Left lung (tissue), 10 donors: ENCODE measurements around the gene PRDM2. TPM values are rescaled to one million over a fixed set of nuclear protein-coding genes. Genes with fewer than 3 reads are reported as not detected.

Source experiments
- ATAC-seq: fragments of 200-7000 bp; cut with Tn5 transposase; one replicate; pipeline ENCODE4 v1.9.1; 2020; ENCODE audit warnings: moderate library complexity
- DNase-seq, 4 donors: peaks; one replicate each; pipeline ENCODE4 v3.0.0-alpha.2; 2013 to 2020
- H3K27ac ChIP-seq, 2 donors: fragments of 200-600 bp; sonication (generic) in 1 of 2; one replicate each; pipeline versions ENCODE4 v1.5.0 to v1.8.0; 2020 to 2021
- H3K27me3 ChIP-seq, 2 donors: fragments of 200-600 bp; sonication (generic) in 1 of 2; one replicate each; pipeline versions ENCODE4 v1.5.0 to v1.8.0; 2020 to 2021
- H3K36me3 ChIP-seq, 2 donors: fragments of 200-600 bp; sonication (generic) in 1 of 2; one replicate each; pipeline versions ENCODE4 v1.5.0 to v1.8.0; 2020 to 2021
- H3K4me1 ChIP-seq, 2 donors: fragments of 200-600 bp; one replicate each; pipeline ENCODE4 v1.8.0; 2021
- H3K4me3 ChIP-seq, 2 donors: fragments of 200-600 bp; sonication (generic) in 1 of 2; one replicate each; pipeline versions ENCODE4 v1.5.0 to v1.8.0; 2020 to 2021; ENCODE audit warnings: mild to moderate bottlenecking in 1 of 2
- H3K9me3 ChIP-seq, 2 donors: fragments of 200-600 bp; sonication (generic) in 1 of 2; one replicate each; pipeline versions ENCODE4 v1.5.0 to v1.8.0; 2020 to 2021
- intact Hi-C, 2 donors: fragments of 100-400 bp; cut with DNase I; formaldehyde crosslinking; loops; one replicate each; pipeline versions ENCODE4 v1.11.2 to v1.14.2; 2022
- polyA plus RNA-seq, 6 donors: library from polyadenylated mRNA; unstranded; fragments of 120-200 nt; gene quantifications; one replicate each; pipeline ENCODE4 v1.2.1, GENCODE V29; 2013; ENCODE audit not compliant: insufficient read length in 6 of 6
- total RNA-seq, 2 donors: library from RNA; stranded (reverse); fragmentation: NEBNext Ultra II Directional; extraction: Animal tissue kit (Norgen Biotek cat#: 25700); gene quantifications; one replicate each; pipeline ENCODE4 v1.2.1, GENCODE V29; 2021
- TF ChIP-seq, protein P1 (sequence below), 2 donors: fragments of 200-600 bp; sonication (generic) in 1 of 2; IDR thresholded peaks; one replicate each; pipeline versions ENCODE4 v1.5.0 to v1.8.0; 2021; ENCODE audit warnings: antibody characterized with exemption in 2 of 2
- donor health status: DM: no; HTN: yes; CAD: no.
- donor health status: DM: no; HTN: no; CAD: no.

The PRDM2 gene
- total and polyA plus RNA-seq, 8 donors: 39.6 to 51.7 (median 44.9) TPM

- DNase-seq: no peak
- Histone ChIP-seq H3K36me3 (peaks cover 0 to 71% of the 10 kb centered on the region in 2 donors), H3K9me3 (no peaks in the 10 kb centered on the region), H3K27me3 (no peaks in the 10 kb centered on the region), H3K4me3 (no peak overlapping the region), H3K4me1 (peaks cover 3 to 4% of the 10 kb centered on the region in 2 donors), H3K27ac (no peak overlapping the region)
- no peak for ATAC-seq
- TF ChIP-seq, protein P1, sequence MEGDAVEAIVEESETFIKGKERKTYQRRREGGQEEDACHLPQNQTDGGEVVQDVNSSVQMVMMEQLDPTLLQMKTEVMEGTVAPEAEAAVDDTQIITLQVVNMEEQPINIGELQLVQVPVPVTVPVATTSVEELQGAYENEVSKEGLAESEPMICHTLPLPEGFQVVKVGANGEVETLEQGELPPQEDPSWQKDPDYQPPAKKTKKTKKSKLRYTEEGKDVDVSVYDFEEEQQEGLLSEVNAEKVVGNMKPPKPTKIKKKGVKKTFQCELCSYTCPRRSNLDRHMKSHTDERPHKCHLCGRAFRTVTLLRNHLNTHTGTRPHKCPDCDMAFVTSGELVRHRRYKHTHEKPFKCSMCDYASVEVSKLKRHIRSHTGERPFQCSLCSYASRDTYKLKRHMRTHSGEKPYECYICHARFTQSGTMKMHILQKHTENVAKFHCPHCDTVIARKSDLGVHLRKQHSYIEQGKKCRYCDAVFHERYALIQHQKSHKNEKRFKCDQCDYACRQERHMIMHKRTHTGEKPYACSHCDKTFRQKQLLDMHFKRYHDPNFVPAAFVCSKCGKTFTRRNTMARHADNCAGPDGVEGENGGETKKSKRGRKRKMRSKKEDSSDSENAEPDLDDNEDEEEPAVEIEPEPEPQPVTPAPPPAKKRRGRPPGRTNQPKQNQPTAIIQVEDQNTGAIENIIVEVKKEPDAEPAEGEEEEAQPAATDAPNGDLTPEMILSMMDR (IDR thresholded peaks at IDR 0.05): no peak
- intact Hi-C loops: no loop called here
Observed at GRCh38 chr1:13775459-13775858, 75.5 kb downstream of the PRDM2 start.

- Histone ChIP-seq H3K27ac (no peak overlapping the region), H3K9me3 (no peaks in the 10 kb centered on the region), H3K4me1 (peaks cover 0 to 3% of the 10 kb centered on the region in 2 donors), H3K27me3 (no peaks in the 10 kb centered on the region), H3K36me3 (peaks cover 0 to 76% of the 10 kb centered on the region in 2 donors), H3K4me3 (no peak overlapping the region)
- intact Hi-C loops: no loop called here
- DNase-seq: no peak
- TF ChIP-seq, protein P1 (IDR thresholded peaks at IDR 0.05): no peak
- ATAC-seq: no peak
Observed at GRCh38 chr1:13775916-13776315, 75.9 kb downstream of the PRDM2 start.

DNA sequence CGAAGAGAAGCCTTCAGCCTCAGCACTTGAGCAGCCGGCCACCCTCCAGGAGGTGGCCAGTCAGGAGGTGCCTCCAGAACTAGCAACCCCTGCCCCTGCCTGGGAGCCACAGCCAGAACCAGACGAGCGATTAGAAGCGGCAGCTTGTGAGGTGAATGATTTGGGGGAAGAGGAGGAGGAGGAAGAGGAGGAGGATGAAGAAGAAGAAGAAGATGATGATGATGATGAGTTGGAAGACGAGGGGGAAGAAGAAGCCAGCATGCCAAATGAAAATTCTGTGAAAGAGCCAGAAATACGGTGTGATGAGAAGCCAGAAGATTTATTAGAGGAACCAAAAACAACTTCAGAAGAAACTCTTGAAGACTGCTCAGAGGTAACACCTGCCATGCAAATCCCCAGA, 78.4 kb downstream of the PRDM2 start:
- TF ChIP-seq, protein P1 (IDR thresholded peaks at IDR 0.05): no peak
- no peaks in the 10 kb centered on the region for H3K9me3 ChIP-seq
- peaks cover 0 to 93% of the 10 kb centered on the region in 2 donors for H3K36me3 ChIP-seq
- H3K4me3 ChIP-seq: no peak overlapping the region
- DNase-seq (no peak), ATAC-seq (no peak)
- H3K27me3 ChIP-seq: no peaks in the 10 kb centered on the region
- intact Hi-C loops: no loop called here
- H3K4me1 ChIP-seq: peaks cover 0 to 22% of the 10 kb centered on the region in 2 donors
- no peak overlapping the region for H3K27ac ChIP-seq

GRCh38 chr1:13779930-13780329, 79.9 kb downstream of the PRDM2 start:
- H3K27ac ChIP-seq: no peak overlapping the region

GRCh38 chr1:13780780-13781179, 80.8 kb downstream of the PRDM2 start:
- H3K4me1 ChIP-seq: peaks cover 0 to 37% of the 10 kb centered on the region in 2 donors
- no peak overlapping the region for H3K4me3 ChIP-seq
- no peak overlapping the region for H3K27ac ChIP-seq
- DNase-seq (no peak), ATAC-seq (no peak)
- H3K36me3 ChIP-seq: peaks cover 0 to 87% of the 10 kb centered on the region in 2 donors
- H3K9me3 ChIP-seq: no peaks in the 10 kb centered on the region
- TF ChIP-seq, protein P1 (IDR thresholded peaks at IDR 0.05): no peak
- intact Hi-C loops: no loop called here
- H3K27me3 ChIP-seq: no peaks in the 10 kb centered on the region

More at GRCh38 chr1:13779930-13780329, 79.9 kb downstream of the PRDM2 start:
- Histone ChIP-seq H3K4me1 (peaks cover 0 to 34% of the 10 kb centered on the region in 2 donors), H3K4me3 (no peak overlapping the region), H3K36me3 (peaks cover 0 to 90% of the 10 kb centered on the region in 2 donors), H3K9me3 (no peaks in the 10 kb centered on the region), H3K27me3 (no peaks in the 10 kb centered on the region)
- no peak for DNase-seq
- intact Hi-C loops: no loop called here
- TF ChIP-seq, protein P1 (IDR thresholded peaks at IDR 0.05): no peak
- no peak for ATAC-seq
